HEK293 (cell line): ENCODE results near the gene LDHD.
A peak's percentile ranks its signal among the peaks of the same experiment; 100 is the strongest.

Source experiments
- CTCF ChIA-PET: fragments of 350-600 bp; formaldehyde crosslinking; extraction: SDS; loops from one replicate; lab custom pipeline; 2021; ENCODE audit warnings: antibody characterized with exemption; lab: Yijun Ruan, JAX
- POLR2A ChIA-PET: fragments of 300-600 bp; formaldehyde crosslinking; extraction: SDS; loops from one replicate; lab custom pipeline; 2020; ENCODE audit warnings: antibody characterized with exemption, inconsistent platforms; lab: Yijun Ruan, JAX
- H3K27ac ChIP-seq: fragments of 200-500 bp; sonication (Bioruptor generic); 2 replicates; pipeline ENCODE4 v1.5.1; 2014; ENCODE audit warnings: low read depth, low read length, control low read depth, inconsistent platforms; ENCODE audit errors: extremely low read depth
- H3K36me3 ChIP-seq, 2 experiments: fragments of 200-500 bp in 1 of 2; sonication (Bioruptor generic) in 1 of 2; 1 replicate in 1 of 2; 2 replicates in 1 of 2; pipeline ENCODE4 v1.5.1; 2014 to 2017; ENCODE audit warnings: inconsistent platforms in 2 of 2, low read length in 2 of 2; ENCODE audit not compliant: control insufficient read depth in 2 of 2, insufficient read depth in 1 of 2
- H3K4me1 ChIP-seq: fragments of 200-500 bp; sonication (Bioruptor generic); 2 replicates; pipeline ENCODE4 v1.5.1; 2014; ENCODE audit warnings: mild to moderate bottlenecking, low read length, inconsistent platforms; ENCODE audit not compliant: control insufficient read depth, insufficient read depth
- H3K4me3 ChIP-seq: 2 replicates; pipeline ENCODE4 v1.5.1; 2011; ENCODE audit warnings: low read depth, mild to moderate bottlenecking, control low read depth, low read length, moderate library complexity
- H3K9me3 ChIP-seq: fragments of 200-500 bp; sonication (Bioruptor generic); 2 replicates; pipeline ENCODE4 v1.5.1; 2014; ENCODE audit warnings: low read depth, low read length, inconsistent platforms; ENCODE audit not compliant: control insufficient read depth, insufficient read depth
- CTCF ChIP-seq: fragments of 450-650 bp; formaldehyde crosslinking; IDR thresholded peaks from 2 replicates; pipeline ENCODE4 v1.5.1; 2016; ENCODE audit warnings: missing biosample characterization, missing genetic modification characterization
- EGR2 ChIP-seq: fragments of 450-650 bp; formaldehyde crosslinking; IDR thresholded peaks from 2 replicates; pipeline ENCODE4 v1.5.1; 2016; ENCODE audit warnings: low read depth, missing biosample characterization, missing genetic modification characterization
- ELK4 ChIP-seq: IDR thresholded peaks from 2 replicates; pipeline ENCODE4 v1.6.1; 2011; ENCODE audit warnings: mild to moderate bottlenecking, low read depth, low read length, borderline replicate concordance
- GLIS1 ChIP-seq: fragments of 450-650 bp; formaldehyde crosslinking; IDR thresholded peaks from 2 replicates; pipeline ENCODE4 v1.5.1; 2016; ENCODE audit warnings: missing biosample characterization, missing genetic modification characterization
- KLF1 ChIP-seq: fragments of 450-650 bp; formaldehyde crosslinking; IDR thresholded peaks from 2 replicates; pipeline ENCODE4 v1.5.1; 2016; ENCODE audit warnings: missing biosample characterization, missing genetic modification characterization
- KLF16 ChIP-seq: fragments of 450-650 bp; formaldehyde crosslinking; IDR thresholded peaks from 2 replicates; pipeline ENCODE4 v1.5.1; 2017; ENCODE audit warnings: missing biosample characterization, missing genetic modification characterization
- MZF1 ChIP-seq: fragments of 450-650 bp; formaldehyde crosslinking; IDR thresholded peaks from 2 replicates; pipeline ENCODE4 v1.5.1; 2017; ENCODE audit warnings: missing biosample characterization, missing genetic modification characterization, borderline replicate concordance
- ZBTB11 ChIP-seq: fragments of 450-650 bp; formaldehyde crosslinking; conservative IDR thresholded peaks from 2 replicates; pipeline ENCODE4 v1.5.1; 2016; ENCODE audit warnings: low read depth, missing biosample characterization, missing genetic modification characterization
- ZBTB20 ChIP-seq: fragments of 450-650 bp; formaldehyde crosslinking; IDR thresholded peaks from 2 replicates; pipeline ENCODE4 v1.5.1; 2016; ENCODE audit warnings: missing biosample characterization, missing genetic modification characterization
- ZBTB44 ChIP-seq: fragments of 450-650 bp; IDR thresholded peaks from 2 replicates; pipeline ENCODE4 v1.5.1; 2018; ENCODE audit warnings: missing biosample characterization, mild to moderate bottlenecking, missing genetic modification characterization
- ZBTB8A ChIP-seq: fragments of 450-650 bp; formaldehyde crosslinking; IDR thresholded peaks from 2 replicates; pipeline ENCODE4 v1.5.1; 2016; ENCODE audit warnings: missing biosample characterization, missing genetic modification characterization
- ZFP69B ChIP-seq: fragments of 450-650 bp; formaldehyde crosslinking; IDR thresholded peaks from 2 replicates; pipeline ENCODE4 v1.5.1; 2016; ENCODE audit warnings: missing biosample characterization, missing genetic modification characterization
- ZNF132 ChIP-seq: fragments of 450-650 bp; formaldehyde crosslinking; IDR thresholded peaks from 2 replicates; pipeline ENCODE4 v1.5.1; 2017; ENCODE audit warnings: missing biosample characterization, missing genetic modification characterization, borderline replicate concordance
- ZNF133 ChIP-seq: fragments of 450-650 bp; formaldehyde crosslinking; IDR thresholded peaks from 2 replicates; pipeline ENCODE4 v1.5.1; 2016; ENCODE audit warnings: missing biosample characterization, missing genetic modification characterization
- ZNF174 ChIP-seq: fragments of 450-650 bp; formaldehyde crosslinking; IDR thresholded peaks from 2 replicates; pipeline ENCODE4 v1.5.0; 2017; ENCODE audit warnings: missing biosample characterization, mild to moderate bottlenecking, missing genetic modification characterization
- ZNF248 ChIP-seq: fragments of 450-650 bp; formaldehyde crosslinking; IDR thresholded peaks from 2 replicates; pipeline ENCODE4 v1.5.1; 2017; ENCODE audit warnings: missing biosample characterization, missing genetic modification characterization
- ZNF311 ChIP-seq: fragments of 450-650 bp; formaldehyde crosslinking; IDR thresholded peaks from 2 replicates; pipeline ENCODE4 v1.5.1; 2017; ENCODE audit warnings: missing biosample characterization, missing genetic modification characterization, borderline replicate concordance
- ZNF335 ChIP-seq: fragments of 450-650 bp; formaldehyde crosslinking; conservative IDR thresholded peaks from 2 replicates; pipeline ENCODE4 v1.5.1; 2016; ENCODE audit warnings: missing biosample characterization, missing genetic modification characterization
- ZNF518A ChIP-seq: fragments of 450-650 bp; formaldehyde crosslinking; conservative IDR thresholded peaks from 2 replicates; pipeline ENCODE4 v1.5.1; 2016; ENCODE audit warnings: low read depth, missing biosample characterization, missing genetic modification characterization
- ZNF544 ChIP-seq: fragments of 450-650 bp; formaldehyde crosslinking; IDR thresholded peaks from 2 replicates; pipeline ENCODE4 v1.5.0; 2017; ENCODE audit warnings: missing biosample characterization, missing genetic modification characterization
- ZNF548 ChIP-seq: fragments of 450-650 bp; formaldehyde crosslinking; IDR thresholded peaks from 2 replicates; pipeline ENCODE4 v1.5.1; 2016; ENCODE audit warnings: missing biosample characterization, missing genetic modification characterization
- ZNF610 ChIP-seq: fragments of 450-650 bp; formaldehyde crosslinking; IDR thresholded peaks from 2 replicates; pipeline ENCODE4 v1.5.1; 2016; ENCODE audit warnings: missing biosample characterization, missing genetic modification characterization, borderline replicate concordance
- ZNF837 ChIP-seq: fragments of 450-650 bp; formaldehyde crosslinking; IDR thresholded peaks from 2 replicates; pipeline ENCODE4 v1.5.1; 2016; ENCODE audit warnings: missing biosample characterization, missing genetic modification characterization

LDHD gene

GRCh38 chr16:75110637-75111513 is 5.7 kb downstream of the LDHD start:
- Histone ChIP-seq H3K4me3 (no peak overlapping the region), H3K27ac (no peak overlapping the region), H3K36me3 (no peaks in the 10 kb centered on the region), H3K9me3 (no peaks in the 10 kb centered on the region), H3K4me1 (no peaks in the 10 kb centered on the region; the same call in 1 of the 2 replicates)
- ChIA-PET CTCF (interaction anchor here (0.5 to 4.3 kb wide), 45 partner anchors 9 to 403 kb away, joined by 3 to 47 read pairs (median 4); partner anchors contain the start of genes WDR59 and ZNRF1), POLR2A (interaction anchor here (1.7 to 1.9 kb wide), 2 partner anchors 112 to 126 kb away, joined by 8 to 10 read pairs; partner anchors contain the start of genes WDR59 and ZNRF1)
- TF ChIP-seq KLF1 (tag by site-specific recombination) (peak; percentile 93), ZBTB11 (no peak), ZBTB20 (tag by site-specific recombination) (peak; percentile 75; the same call in 1 of the 2 replicates), EGR2 (tag by site-specific recombination) (peak; percentile 54; the same call in 1 of the 2 replicates), ZNF548 (tag by site-specific recombination) (no peak), ZBTB8A (tag by site-specific recombination) (0 out of 2 replicates have a peak, but pooled peaks have one; percentile 19), ZNF335 (tag by site-specific recombination) (peak; percentile 66), ZNF544 (tag by site-specific recombination) (no peak), ZNF837 (no peak), ZNF133 (tag by site-specific recombination) (no peak), CTCF (tag by site-specific recombination) (peak; percentile 94), ZBTB44 (tag by site-specific recombination) (0 out of 2 replicates have a peak, but pooled peaks have one; percentile 32), KLF16 (tag by site-specific recombination) (peak; percentile 82), ZNF518A (no peak), ZNF174 (tag by site-specific recombination) (no peak), ZFP69B (0 out of 2 replicates have a peak, but pooled peaks have one; percentile 24), ZNF132 (tag by site-specific recombination) (no peak), ZNF248 (no peak), MZF1 (tag by site-specific recombination) (no peak), ZNF311 (tag by site-specific recombination) (no peak), ZNF610 (tag by site-specific recombination) (no peak), GLIS1 (tag by site-specific recombination) (no peak), ELK4 (no peak)
